ENCODE data around the gene CBX3. TPM values are rescaled to one million over a fixed set of nuclear protein-coding genes. Genes with fewer than 3 reads are reported as not detected.
A peak's percentile ranks its signal among the peaks of the same experiment; 100 is the strongest.

The CBX3 gene
- total and polyA plus RNA-seq, 2 of the 8 experiments (the other 6 are each of a cell fraction or from before 2014, with no cell fraction given), result 71.3 to 258 TPM

DNA sequence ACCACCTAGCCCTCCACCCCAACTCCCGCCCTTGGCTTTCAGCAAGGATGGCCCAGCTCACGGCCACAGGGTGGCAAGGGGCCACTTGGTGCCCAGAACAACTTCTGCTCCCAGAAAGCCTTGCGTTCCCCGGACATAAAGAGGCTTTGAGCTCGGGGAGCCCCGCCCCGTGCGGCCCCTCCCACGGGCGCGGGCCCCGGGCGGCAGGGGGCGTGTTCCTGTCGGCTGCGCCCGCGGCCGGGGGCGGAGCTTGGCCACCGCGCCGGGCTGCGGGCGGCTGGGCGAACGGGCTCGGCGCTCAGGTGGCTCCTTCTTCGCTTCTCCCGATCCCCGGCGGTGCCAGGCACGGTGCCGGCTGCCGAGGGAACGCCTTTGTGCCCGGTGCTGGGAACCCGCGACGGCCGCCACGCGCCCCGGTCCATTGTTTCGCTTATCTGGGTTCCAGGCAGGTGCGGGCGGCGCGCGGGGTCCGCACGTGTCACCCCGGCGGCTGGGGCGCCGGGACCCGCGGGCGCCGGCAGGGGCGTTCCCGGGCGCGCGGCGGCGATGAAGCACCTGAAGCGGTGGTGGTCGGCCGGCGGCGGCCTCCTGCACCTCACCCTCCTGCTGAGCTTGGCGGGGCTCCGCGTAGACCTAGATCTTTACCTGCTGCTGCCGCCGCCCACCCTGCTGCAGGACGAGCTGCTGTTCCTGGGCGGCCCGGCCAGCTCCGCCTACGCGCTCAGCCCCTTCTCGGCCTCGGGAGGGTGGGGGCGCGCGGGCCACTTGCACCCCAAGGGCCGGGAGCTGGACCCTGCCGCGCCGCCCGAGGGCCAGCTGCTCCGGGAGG, 49.4 kb upstream of the CBX3 start, which contains the start of gene NFE2L3 (continued):
- TF ChIP-seq ZNF274 (IDR thresholded peaks at IDR 0.05; ENCODE audit: borderline replicate concordance, extremely low read depth, low read length) (no peak), BCL11A (IDR thresholded peaks at IDR 0.05; ENCODE audit: low read depth in 2 of 2, low read length in 2 of 2) (no peak), CHD2 (IDR thresholded peaks at IDR 0.05; ENCODE audit: low read length) (no peak), MAX (IDR thresholded peaks at IDR 0.05) (peak; percentile 68), KDM4A (IDR thresholded peaks at IDR 0.05; ENCODE audit: low read depth, low read length, severe bottlenecking) (peak; percentile 74), RAD21 (IDR thresholded peaks at IDR 0.05 in 1 of 2, conservative IDR thresholded peaks at IDR 0.05 in 1 of 2; ENCODE audit: low read depth in 2 of 2, low read length in 2 of 2) (peak in 1 of 2 experiments; percentile 24; a peak in 1 of 4 replicates), SUZ12 (IDR thresholded peaks at IDR 0.05; ENCODE audit: low read length) (no peak), EP300 (IDR thresholded peaks at IDR 0.05; ENCODE audit: borderline replicate concordance in 1 of 2, low read depth in 2 of 2, low read length in 2 of 2) (peak in 1 of 2 experiments; percentile 4; a peak in 1 of 3 replicates), TAF1 (IDR thresholded peaks at IDR 0.05; ENCODE audit: low read depth, low read length) (peak; percentile 72), PHF8 (conservative IDR thresholded peaks at IDR 0.05; ENCODE audit: low read depth, low read length) (peak; percentile 79), SP4 (IDR thresholded peaks at IDR 0.05; ENCODE audit: low read length) (no peak), MAFK (IDR thresholded peaks at IDR 0.05; ENCODE audit: low read depth, low read length) (no peak), CBX8 (IDR thresholded peaks at IDR 0.05; ENCODE audit: borderline replicate concordance, low read depth, low read length) (no peak), ATF2 (IDR thresholded peaks at IDR 0.05; ENCODE audit: low read length) (no peak), SIX5 (IDR thresholded peaks at IDR 0.05; ENCODE audit: low read depth, low read length) (no peak), CHD1 (IDR thresholded peaks at IDR 0.05; ENCODE audit: low read depth, low read length) (no peak), TCF12 (IDR thresholded peaks at IDR 0.05; ENCODE audit: low read depth, low read length) (no peak), NRF1 (IDR thresholded peaks at IDR 0.05; ENCODE audit: low read depth, low read length) (no peak), EGR1 (IDR thresholded peaks at IDR 0.05; ENCODE audit: borderline replicate concordance, low read depth, low read length) (0 out of 2 replicates have a peak, but pooled peaks have one; percentile 47)
- TF ChIP-seq, protein P1, sequence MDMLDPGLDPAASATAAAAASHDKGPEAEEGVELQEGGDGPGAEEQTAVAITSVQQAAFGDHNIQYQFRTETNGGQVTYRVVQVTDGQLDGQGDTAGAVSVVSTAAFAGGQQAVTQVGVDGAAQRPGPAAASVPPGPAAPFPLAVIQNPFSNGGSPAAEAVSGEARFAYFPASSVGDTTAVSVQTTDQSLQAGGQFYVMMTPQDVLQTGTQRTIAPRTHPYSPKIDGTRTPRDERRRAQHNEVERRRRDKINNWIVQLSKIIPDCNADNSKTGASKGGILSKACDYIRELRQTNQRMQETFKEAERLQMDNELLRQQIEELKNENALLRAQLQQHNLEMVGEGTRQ (IDR thresholded peaks at IDR 0.05; ENCODE audit: low read length), result no peak

Data from H1 (cell line).